22Rv1 (cell line): ENCODE data around the gene FH.

Experiments used
- ZFX ChIP-seq: fragments of 450-650 bp; IDR thresholded peaks from 2 replicates; pipeline ENCODE4 v1.6.1; 2017; ENCODE audit warnings: antibody characterized with exemption, borderline replicate concordance
- TF ChIP-seq, protein P1 (sequence below): fragments of 450-650 bp; IDR thresholded peaks from 2 replicates; pipeline ENCODE4 v1.5.1; 2017; ENCODE audit warnings: mild to moderate bottlenecking

DNA sequence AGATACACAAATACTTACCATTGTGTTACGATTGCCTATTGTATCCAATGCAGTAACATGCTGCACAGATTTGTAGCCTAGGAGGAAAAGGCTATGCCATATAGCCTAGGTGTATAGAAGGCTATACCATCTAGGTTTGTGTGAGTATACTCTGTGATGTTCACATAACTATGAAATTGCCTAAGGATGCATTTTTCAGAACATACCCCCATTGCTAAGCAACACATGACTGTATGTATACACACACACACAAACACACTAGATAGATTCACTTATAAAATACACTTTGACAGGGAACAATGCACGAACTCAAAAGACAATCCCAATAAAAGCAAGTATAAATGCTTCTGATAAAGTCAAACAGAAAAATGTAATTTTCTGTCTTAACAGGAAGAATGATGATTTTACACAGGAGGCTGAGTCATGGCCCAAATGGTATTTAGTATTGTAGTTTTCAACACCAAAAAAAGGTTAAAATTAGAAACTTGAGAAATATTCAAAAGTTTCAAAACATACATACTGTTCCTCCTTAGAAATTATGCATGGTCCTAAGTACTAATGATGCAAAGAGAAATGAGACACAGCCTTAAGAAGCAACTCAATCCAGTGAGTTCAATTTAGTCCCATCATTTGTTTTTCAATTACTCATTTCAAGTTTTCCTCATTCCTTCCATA is 12.2 kb downstream of the FH start:
- TF ChIP-seq, protein P1, sequence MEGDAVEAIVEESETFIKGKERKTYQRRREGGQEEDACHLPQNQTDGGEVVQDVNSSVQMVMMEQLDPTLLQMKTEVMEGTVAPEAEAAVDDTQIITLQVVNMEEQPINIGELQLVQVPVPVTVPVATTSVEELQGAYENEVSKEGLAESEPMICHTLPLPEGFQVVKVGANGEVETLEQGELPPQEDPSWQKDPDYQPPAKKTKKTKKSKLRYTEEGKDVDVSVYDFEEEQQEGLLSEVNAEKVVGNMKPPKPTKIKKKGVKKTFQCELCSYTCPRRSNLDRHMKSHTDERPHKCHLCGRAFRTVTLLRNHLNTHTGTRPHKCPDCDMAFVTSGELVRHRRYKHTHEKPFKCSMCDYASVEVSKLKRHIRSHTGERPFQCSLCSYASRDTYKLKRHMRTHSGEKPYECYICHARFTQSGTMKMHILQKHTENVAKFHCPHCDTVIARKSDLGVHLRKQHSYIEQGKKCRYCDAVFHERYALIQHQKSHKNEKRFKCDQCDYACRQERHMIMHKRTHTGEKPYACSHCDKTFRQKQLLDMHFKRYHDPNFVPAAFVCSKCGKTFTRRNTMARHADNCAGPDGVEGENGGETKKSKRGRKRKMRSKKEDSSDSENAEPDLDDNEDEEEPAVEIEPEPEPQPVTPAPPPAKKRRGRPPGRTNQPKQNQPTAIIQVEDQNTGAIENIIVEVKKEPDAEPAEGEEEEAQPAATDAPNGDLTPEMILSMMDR, result no peak
- TF ChIP-seq ZFX, result no peak
